HL-60 (cell line): ENCODE data around the gene MMP25.
"Not testable (repeated sequence)": the region's sequence is repeated elsewhere in the genome, so short reads cannot be mapped to it uniquely, and the experiment has no call there.

Experiments used
- SPI1 ChIP-seq: IDR thresholded peaks from 2 replicates; pipeline ENCODE4 v1.6.1; 2012; ENCODE audit warnings: low read depth, mild to moderate bottlenecking, borderline replicate concordance
- TF ChIP-seq, protein P1 (sequence below): IDR thresholded peaks from 2 replicates; pipeline ENCODE4 v1.6.1; 2012; ENCODE audit warnings: low read depth; ENCODE audit not compliant: insufficient replicate concordance
- TF ChIP-seq, protein P2 (sequence below): IDR thresholded peaks from one replicate; pipeline ENCODE4 v1.5.1; 2011; ENCODE audit warnings: low read length, control low read depth, inconsistent platforms; ENCODE audit not compliant: insufficient read depth

DNA sequence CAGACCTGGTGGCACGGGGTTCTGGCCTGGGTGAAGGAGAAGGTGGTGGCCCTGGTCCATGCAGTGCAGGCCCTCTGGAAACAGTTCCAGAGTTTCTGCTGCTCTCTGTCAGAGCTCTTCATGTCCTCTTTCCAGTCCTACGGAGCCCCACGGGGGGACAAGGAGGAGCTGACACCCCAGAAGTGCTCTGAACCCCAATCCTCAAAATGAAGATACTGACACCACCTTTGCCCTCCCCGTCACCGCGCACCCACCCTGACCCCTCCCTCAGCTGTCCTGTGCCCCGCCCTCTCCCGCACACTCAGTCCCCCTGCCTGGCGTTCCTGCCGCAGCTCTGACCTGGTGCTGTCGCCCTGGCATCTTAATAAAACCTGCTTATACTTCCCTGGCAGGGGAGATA, 22.8 kb downstream of the MMP25 start:
- TF ChIP-seq, protein P1, sequence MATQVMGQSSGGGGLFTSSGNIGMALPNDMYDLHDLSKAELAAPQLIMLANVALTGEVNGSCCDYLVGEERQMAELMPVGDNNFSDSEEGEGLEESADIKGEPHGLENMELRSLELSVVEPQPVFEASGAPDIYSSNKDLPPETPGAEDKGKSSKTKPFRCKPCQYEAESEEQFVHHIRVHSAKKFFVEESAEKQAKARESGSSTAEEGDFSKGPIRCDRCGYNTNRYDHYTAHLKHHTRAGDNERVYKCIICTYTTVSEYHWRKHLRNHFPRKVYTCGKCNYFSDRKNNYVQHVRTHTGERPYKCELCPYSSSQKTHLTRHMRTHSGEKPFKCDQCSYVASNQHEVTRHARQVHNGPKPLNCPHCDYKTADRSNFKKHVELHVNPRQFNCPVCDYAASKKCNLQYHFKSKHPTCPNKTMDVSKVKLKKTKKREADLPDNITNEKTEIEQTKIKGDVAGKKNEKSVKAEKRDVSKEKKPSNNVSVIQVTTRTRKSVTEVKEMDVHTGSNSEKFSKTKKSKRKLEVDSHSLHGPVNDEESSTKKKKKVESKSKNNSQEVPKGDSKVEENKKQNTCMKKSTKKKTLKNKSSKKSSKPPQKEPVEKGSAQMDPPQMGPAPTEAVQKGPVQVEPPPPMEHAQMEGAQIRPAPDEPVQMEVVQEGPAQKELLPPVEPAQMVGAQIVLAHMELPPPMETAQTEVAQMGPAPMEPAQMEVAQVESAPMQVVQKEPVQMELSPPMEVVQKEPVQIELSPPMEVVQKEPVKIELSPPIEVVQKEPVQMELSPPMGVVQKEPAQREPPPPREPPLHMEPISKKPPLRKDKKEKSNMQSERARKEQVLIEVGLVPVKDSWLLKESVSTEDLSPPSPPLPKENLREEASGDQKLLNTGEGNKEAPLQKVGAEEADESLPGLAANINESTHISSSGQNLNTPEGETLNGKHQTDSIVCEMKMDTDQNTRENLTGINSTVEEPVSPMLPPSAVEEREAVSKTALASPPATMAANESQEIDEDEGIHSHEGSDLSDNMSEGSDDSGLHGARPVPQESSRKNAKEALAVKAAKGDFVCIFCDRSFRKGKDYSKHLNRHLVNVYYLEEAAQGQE, result not testable (repeated sequence)
- TF ChIP-seq, protein P2, sequence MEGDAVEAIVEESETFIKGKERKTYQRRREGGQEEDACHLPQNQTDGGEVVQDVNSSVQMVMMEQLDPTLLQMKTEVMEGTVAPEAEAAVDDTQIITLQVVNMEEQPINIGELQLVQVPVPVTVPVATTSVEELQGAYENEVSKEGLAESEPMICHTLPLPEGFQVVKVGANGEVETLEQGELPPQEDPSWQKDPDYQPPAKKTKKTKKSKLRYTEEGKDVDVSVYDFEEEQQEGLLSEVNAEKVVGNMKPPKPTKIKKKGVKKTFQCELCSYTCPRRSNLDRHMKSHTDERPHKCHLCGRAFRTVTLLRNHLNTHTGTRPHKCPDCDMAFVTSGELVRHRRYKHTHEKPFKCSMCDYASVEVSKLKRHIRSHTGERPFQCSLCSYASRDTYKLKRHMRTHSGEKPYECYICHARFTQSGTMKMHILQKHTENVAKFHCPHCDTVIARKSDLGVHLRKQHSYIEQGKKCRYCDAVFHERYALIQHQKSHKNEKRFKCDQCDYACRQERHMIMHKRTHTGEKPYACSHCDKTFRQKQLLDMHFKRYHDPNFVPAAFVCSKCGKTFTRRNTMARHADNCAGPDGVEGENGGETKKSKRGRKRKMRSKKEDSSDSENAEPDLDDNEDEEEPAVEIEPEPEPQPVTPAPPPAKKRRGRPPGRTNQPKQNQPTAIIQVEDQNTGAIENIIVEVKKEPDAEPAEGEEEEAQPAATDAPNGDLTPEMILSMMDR, result not testable (repeated sequence)
- TF ChIP-seq SPI1, result not testable (repeated sequence)
